Loucy (cell line): ENCODE results near the gene ERCC5.

Experiments
- H2AFZ ChIP-seq: fragments of 200-600 bp; sonication (generic); 2 replicates; pipeline ENCODE4 v1.6.0; 2016; ENCODE audit warnings: antibody characterized with exemption, mild to moderate bottlenecking, low read length, moderate library complexity
- H3F3A ChIP-seq: fragments of 200-600 bp; 2 replicates; pipeline ENCODE4 v1.6.0; 2016; ENCODE audit warnings: antibody characterized with exemption, low read depth, mild to moderate bottlenecking
- H3K27me3 ChIP-seq: fragments of 200-600 bp; sonication (generic); 2 replicates; pipeline ENCODE4 v1.6.1; 2014; ENCODE audit warnings: low read length, mild to moderate bottlenecking; ENCODE audit not compliant: insufficient read depth, poor library complexity, severe bottlenecking
- H3K36me3 ChIP-seq: fragments of 200-600 bp; sonication (generic); 2 replicates; pipeline ENCODE4 v1.6.1; 2016; ENCODE audit warnings: low read length; ENCODE audit not compliant: insufficient read depth
- H3K4me1 ChIP-seq: fragments of 200-600 bp; sonication (generic); 2 replicates; pipeline ENCODE4 v1.5.1; 2014; ENCODE audit warnings: low read length, mild to moderate bottlenecking; ENCODE audit not compliant: insufficient read depth, poor library complexity, severe bottlenecking
- H3K4me2 ChIP-seq: fragments of 200-600 bp; sonication (generic); 2 replicates; pipeline ENCODE4 v1.6.0; 2014; ENCODE audit warnings: antibody characterized with exemption, low read length, low read depth, mild to moderate bottlenecking; ENCODE audit not compliant: poor library complexity, severe bottlenecking
- H3K4me3 ChIP-seq: fragments of 200-600 bp; sonication (generic); 2 replicates; pipeline ENCODE4 v1.5.1; 2014; ENCODE audit warnings: low read length, mild to moderate bottlenecking, mixed read lengths; ENCODE audit not compliant: poor library complexity, severe bottlenecking
- H3K79me2 ChIP-seq: fragments of 200-600 bp; sonication (generic); 2 replicates; pipeline ENCODE4 v1.6.1; 2014; ENCODE audit warnings: low read length; ENCODE audit not compliant: insufficient read depth
- H3K9ac ChIP-seq: fragments of 200-600 bp; sonication (generic); 2 replicates; pipeline ENCODE4 v1.6.0; 2014; ENCODE audit warnings: mild to moderate bottlenecking, low read depth, low read length, moderate library complexity; ENCODE audit not compliant: poor library complexity, severe bottlenecking
- H3K9me2 ChIP-seq: fragments of 200-600 bp; sonication (generic); replicated peaks from 2 replicates; pipeline ENCODE4 v1.6.1; 2016; ENCODE audit warnings: low read depth, low read length, mixed read lengths
- H3K9me3 ChIP-seq: fragments of 200-600 bp; sonication (generic); 2 replicates; pipeline ENCODE4 v1.6.1; 2014; ENCODE audit warnings: mild to moderate bottlenecking, antibody characterized with exemption, low read length, low read depth; ENCODE audit not compliant: insufficient read depth
- H4K20me1 ChIP-seq: fragments of 200-600 bp; sonication (generic); 2 replicates; pipeline ENCODE4 v1.6.0; 2014; ENCODE audit warnings: antibody characterized with exemption, low read length, mild to moderate bottlenecking; ENCODE audit not compliant: insufficient read depth, poor library complexity, severe bottlenecking
- CTCF ChIP-seq: fragments of 200-600 bp; sonication (generic); conservative IDR thresholded peaks from 2 replicates; pipeline ENCODE4 v1.5.1; 2014; ENCODE audit warnings: mild to moderate bottlenecking, antibody characterized with exemption, low read length
- EZH2phosphoT487 ChIP-seq: fragments of 200-600 bp; IDR thresholded peaks from 2 replicates; pipeline ENCODE4 v1.6.1; 2018; ENCODE audit warnings: antibody characterized with exemption, mild to moderate bottlenecking, moderate library complexity, borderline replicate concordance

ERCC5 gene

GRCh38 chr13:102862624-102863210, 16.9 kb downstream of the ERCC5 start:
- H2AFZ ChIP-seq, result no peak overlapping the region
- peaks cover 20% of the 10 kb centered on the region for H4K20me1 ChIP-seq
- H3K4me1 ChIP-seq, result peaks cover 5% of the 10 kb centered on the region
- TF ChIP-seq EZH2phosphoT487 (no peak), CTCF (no peak)
- no peaks in the 10 kb centered on the region for H3F3A ChIP-seq
- peaks cover 96% of the 10 kb centered on the region for H3K36me3 ChIP-seq
- H3K27me3 ChIP-seq, result no peaks in the 10 kb centered on the region
- no peak overlapping the region for H3K4me3 ChIP-seq
- H3K9me3 ChIP-seq, result no peaks in the 10 kb centered on the region
- no peak overlapping the region for H3K4me2 ChIP-seq
- H3K9me2 ChIP-seq, result no peaks in the 10 kb centered on the region
- H3K79me2 ChIP-seq, result peaks cover 25% of the 10 kb centered on the region; the same call in 1 of the 2 replicates
- no peak overlapping the region for H3K9ac ChIP-seq

GRCh38 chr13:102863590-102863989, 17.8 kb downstream of the ERCC5 start:
- Histone ChIP-seq H4K20me1 (peaks cover 18% of the 10 kb centered on the region), H3F3A (no peaks in the 10 kb centered on the region), H2AFZ (no peak overlapping the region), H3K4me2 (peak overlapping the region; percentile 41), H3K79me2 (peaks cover 25% of the 10 kb centered on the region; the same call in 1 of the 2 replicates), H3K9me2 (no peaks in the 10 kb centered on the region), H3K9me3 (no peaks in the 10 kb centered on the region), H3K4me3 (no peak overlapping the region), H3K36me3 (peaks cover 94% of the 10 kb centered on the region), H3K4me1 (peaks cover 5% of the 10 kb centered on the region), H3K27me3 (no peaks in the 10 kb centered on the region), H3K9ac (no peak overlapping the region)
- TF ChIP-seq EZH2phosphoT487, result no peak
- no peak for TF ChIP-seq CTCF

- TF ChIP-seq EZH2phosphoT487 (no peak), CTCF (no peak)
- Histone ChIP-seq H3K9ac (no peak overlapping the region), H2AFZ (no peak overlapping the region), H4K20me1 (peaks cover 32% of the 10 kb centered on the region), H3F3A (0 out of 2 replicates have a peak, but pooled peaks cover 4% of the 10 kb centered on the region), H3K9me2 (no peaks in the 10 kb centered on the region), H3K4me2 (no peak overlapping the region), H3K4me1 (peaks cover 5% of the 10 kb centered on the region), H3K36me3 (peaks cover 86% of the 10 kb centered on the region), H3K9me3 (no peaks in the 10 kb centered on the region), H3K4me3 (no peak overlapping the region), H3K79me2 (peaks cover 22% of the 10 kb centered on the region; the same call in 1 of the 2 replicates), H3K27me3 (no peaks in the 10 kb centered on the region)
Observed at GRCh38 chr13:102868366-102868936, 22.6 kb downstream of the ERCC5 start.
